ENCODE data around the gene PLPP6.

- TF ChIP-seq, protein P1, sequence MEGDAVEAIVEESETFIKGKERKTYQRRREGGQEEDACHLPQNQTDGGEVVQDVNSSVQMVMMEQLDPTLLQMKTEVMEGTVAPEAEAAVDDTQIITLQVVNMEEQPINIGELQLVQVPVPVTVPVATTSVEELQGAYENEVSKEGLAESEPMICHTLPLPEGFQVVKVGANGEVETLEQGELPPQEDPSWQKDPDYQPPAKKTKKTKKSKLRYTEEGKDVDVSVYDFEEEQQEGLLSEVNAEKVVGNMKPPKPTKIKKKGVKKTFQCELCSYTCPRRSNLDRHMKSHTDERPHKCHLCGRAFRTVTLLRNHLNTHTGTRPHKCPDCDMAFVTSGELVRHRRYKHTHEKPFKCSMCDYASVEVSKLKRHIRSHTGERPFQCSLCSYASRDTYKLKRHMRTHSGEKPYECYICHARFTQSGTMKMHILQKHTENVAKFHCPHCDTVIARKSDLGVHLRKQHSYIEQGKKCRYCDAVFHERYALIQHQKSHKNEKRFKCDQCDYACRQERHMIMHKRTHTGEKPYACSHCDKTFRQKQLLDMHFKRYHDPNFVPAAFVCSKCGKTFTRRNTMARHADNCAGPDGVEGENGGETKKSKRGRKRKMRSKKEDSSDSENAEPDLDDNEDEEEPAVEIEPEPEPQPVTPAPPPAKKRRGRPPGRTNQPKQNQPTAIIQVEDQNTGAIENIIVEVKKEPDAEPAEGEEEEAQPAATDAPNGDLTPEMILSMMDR (IDR thresholded peaks at IDR 0.05 in 4 of 5, conservative IDR thresholded peaks at IDR 0.05 in 1 of 5) = no peak
- no peak for TF ChIP-seq POLR2A (IDR thresholded peaks at IDR 0.05)
Observed at GRCh38 chr9:4663956-4664355, 1.9 kb downstream of the PLPP6 start.

Data from gastrocnemius medialis (tissue), 4 donors.